ENCODE results near the gene ACAT1.

DNA sequence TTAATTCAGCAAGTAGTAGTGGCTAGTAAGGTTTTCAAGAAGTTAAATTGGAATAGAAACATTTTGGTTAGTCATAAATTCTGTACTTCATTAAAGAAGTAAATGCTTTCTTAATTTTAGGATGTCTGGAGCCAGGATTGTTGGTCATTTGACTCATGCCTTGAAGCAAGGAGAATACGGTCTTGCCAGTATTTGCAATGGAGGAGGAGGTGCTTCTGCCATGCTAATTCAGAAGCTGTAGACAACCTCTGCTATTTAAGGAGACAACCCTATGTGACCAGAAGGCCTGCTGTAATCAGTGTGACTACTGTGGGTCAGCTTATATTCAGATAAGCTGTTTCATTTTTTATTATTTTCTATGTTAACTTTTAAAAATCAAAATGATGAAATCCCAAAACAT, 25.8 kb downstream of the ACAT1 start:
- TF ChIP-seq, protein P1, sequence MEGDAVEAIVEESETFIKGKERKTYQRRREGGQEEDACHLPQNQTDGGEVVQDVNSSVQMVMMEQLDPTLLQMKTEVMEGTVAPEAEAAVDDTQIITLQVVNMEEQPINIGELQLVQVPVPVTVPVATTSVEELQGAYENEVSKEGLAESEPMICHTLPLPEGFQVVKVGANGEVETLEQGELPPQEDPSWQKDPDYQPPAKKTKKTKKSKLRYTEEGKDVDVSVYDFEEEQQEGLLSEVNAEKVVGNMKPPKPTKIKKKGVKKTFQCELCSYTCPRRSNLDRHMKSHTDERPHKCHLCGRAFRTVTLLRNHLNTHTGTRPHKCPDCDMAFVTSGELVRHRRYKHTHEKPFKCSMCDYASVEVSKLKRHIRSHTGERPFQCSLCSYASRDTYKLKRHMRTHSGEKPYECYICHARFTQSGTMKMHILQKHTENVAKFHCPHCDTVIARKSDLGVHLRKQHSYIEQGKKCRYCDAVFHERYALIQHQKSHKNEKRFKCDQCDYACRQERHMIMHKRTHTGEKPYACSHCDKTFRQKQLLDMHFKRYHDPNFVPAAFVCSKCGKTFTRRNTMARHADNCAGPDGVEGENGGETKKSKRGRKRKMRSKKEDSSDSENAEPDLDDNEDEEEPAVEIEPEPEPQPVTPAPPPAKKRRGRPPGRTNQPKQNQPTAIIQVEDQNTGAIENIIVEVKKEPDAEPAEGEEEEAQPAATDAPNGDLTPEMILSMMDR (IDR thresholded peaks at IDR 0.05): no peak
- no peak for TF ChIP-seq POLR2A (IDR thresholded peaks at IDR 0.05)
